Measurements from ENCODE around the gene MYLK4. TPM values are rescaled to one million over a fixed set of nuclear protein-coding genes. Genes with fewer than 3 reads are reported as not detected.

Gene MYLK4
- total and polyA plus RNA-seq, 2 of the 13 experiments (the other 11 are each of a cell fraction or from before 2014, with no cell fraction given), result 0.26 to 0.29 TPM

DNA sequence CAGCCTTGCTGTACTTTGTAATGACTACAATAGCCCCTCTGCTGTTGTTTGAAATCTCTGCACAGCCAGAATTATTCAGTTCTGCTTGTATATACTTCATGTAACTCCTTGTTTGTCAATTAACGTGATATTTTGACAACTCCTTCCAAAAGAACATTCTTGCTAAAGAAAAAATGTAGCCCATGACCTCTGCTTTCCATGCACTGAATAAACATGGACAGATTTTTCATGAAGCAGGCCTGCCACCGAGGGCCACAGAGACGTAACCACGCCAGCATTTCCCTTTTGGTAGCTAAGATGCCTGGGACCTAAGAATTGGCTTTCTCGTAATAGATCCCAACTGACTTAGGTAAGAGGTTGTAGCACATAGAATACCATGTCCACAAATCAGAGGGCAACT is 135.9 kb downstream of the MYLK4 start (continued):
- TF ChIP-seq, protein P1, sequence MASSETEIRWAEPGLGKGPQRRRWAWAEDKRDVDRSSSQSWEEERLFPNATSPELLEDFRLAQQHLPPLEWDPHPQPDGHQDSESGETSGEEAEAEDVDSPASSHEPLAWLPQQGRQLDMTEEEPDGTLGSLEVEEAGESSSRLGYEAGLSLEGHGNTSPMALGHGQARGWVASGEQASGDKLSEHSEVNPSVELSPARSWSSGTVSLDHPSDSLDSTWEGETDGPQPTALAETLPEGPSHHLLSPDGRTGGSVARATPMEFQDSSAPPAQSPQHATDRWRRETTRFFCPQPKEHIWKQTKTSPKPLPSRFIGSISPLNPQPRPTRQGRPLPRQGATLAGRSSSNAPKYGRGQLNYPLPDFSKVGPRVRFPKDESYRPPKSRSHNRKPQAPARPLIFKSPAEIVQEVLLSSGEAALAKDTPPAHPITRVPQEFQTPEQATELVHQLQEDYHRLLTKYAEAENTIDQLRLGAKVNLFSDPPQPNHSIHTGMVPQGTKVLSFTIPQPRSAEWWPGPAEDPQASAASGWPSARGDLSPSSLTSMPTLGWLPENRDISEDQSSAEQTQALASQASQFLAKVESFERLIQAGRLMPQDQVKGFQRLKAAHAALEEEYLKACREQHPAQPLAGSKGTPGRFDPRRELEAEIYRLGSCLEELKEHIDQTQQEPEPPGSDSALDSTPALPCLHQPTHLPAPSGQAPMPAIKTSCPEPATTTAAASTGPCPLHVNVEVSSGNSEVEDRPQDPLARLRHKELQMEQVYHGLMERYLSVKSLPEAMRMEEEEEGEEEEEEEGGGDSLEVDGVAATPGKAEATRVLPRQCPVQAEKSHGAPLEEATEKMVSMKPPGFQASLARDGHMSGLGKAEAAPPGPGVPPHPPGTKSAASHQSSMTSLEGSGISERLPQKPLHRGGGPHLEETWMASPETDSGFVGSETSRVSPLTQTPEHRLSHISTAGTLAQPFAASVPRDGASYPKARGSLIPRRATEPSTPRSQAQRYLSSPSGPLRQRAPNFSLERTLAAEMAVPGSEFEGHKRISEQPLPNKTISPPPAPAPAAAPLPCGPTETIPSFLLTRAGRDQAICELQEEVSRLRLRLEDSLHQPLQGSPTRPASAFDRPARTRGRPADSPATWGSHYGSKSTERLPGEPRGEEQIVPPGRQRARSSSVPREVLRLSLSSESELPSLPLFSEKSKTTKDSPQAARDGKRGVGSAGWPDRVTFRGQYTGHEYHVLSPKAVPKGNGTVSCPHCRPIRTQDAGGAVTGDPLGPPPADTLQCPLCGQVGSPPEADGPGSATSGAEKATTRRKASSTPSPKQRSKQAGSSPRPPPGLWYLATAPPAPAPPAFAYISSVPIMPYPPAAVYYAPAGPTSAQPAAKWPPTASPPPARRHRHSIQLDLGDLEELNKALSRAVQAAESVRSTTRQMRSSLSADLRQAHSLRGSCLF (CRISPR knock-in tag; IDR thresholded peaks at IDR 0.05; ENCODE audit: borderline replicate concordance), result no peak
- no peak for TF ChIP-seq ZNF891 (CRISPR knock-in tag; IDR thresholded peaks at IDR 0.05)
- no peak for TF ChIP-seq ZFAT (CRISPR knock-in tag; conservative IDR thresholded peaks at IDR 0.05)
- TF ChIP-seq, protein P2, sequence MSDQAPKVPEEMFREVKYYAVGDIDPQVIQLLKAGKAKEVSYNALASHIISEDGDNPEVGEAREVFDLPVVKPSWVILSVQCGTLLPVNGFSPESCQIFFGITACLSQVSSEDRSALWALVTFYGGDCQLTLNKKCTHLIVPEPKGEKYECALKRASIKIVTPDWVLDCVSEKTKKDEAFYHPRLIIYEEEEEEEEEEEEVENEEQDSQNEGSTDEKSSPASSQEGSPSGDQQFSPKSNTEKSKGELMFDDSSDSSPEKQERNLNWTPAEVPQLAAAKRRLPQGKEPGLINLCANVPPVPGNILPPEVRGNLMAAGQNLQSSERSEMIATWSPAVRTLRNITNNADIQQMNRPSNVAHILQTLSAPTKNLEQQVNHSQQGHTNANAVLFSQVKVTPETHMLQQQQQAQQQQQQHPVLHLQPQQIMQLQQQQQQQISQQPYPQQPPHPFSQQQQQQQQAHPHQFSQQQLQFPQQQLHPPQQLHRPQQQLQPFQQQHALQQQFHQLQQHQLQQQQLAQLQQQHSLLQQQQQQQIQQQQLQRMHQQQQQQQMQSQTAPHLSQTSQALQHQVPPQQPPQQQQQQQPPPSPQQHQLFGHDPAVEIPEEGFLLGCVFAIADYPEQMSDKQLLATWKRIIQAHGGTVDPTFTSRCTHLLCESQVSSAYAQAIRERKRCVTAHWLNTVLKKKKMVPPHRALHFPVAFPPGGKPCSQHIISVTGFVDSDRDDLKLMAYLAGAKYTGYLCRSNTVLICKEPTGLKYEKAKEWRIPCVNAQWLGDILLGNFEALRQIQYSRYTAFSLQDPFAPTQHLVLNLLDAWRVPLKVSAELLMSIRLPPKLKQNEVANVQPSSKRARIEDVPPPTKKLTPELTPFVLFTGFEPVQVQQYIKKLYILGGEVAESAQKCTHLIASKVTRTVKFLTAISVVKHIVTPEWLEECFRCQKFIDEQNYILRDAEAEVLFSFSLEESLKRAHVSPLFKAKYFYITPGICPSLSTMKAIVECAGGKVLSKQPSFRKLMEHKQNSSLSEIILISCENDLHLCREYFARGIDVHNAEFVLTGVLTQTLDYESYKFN (CRISPR knock-in tag; conservative IDR thresholded peaks at IDR 0.05), result no peak
- TF ChIP-seq SIN3B (IDR thresholded peaks at IDR 0.05; ENCODE audit: low read length), result no peak
- no peak for TF ChIP-seq ZNF34 (CRISPR knock-in tag; IDR thresholded peaks at IDR 0.05; ENCODE audit: borderline replicate concordance)

All from HepG2 (cell line).